GM23338 (cell line): Measurements from ENCODE around the gene SHF. TPM values are rescaled to one million over a fixed set of nuclear protein-coding genes. Genes with fewer than 3 reads are reported as not detected.

Source experiments
- ATAC-seq: fragments of 200-7000 bp; cut with Tn5 transposase; 3 replicates; pipeline ENCODE4 v1.9.1; 2020
- DNase-seq: peaks from one replicate; pipeline ENCODE4 v3.0.0-alpha.2; 2015; ENCODE audit warnings: low spot score
- H2AFZ ChIP-seq: fragments of 200-600 bp; sonication (generic); 2 replicates; pipeline ENCODE4 v1.8.0; 2016; ENCODE audit warnings: antibody characterized with exemption, mild to moderate bottlenecking, moderate library complexity
- H3F3A ChIP-seq: fragments of 200-600 bp; sonication (generic); replicated peaks from 2 replicates; pipeline ENCODE4 v1.8.0; 2017; ENCODE audit warnings: antibody characterized with exemption, mixed run types, low read depth
- H3K27ac ChIP-seq: fragments of 200-600 bp; sonication (generic); 2 replicates; pipeline ENCODE4 v1.6.1; 2016; ENCODE audit warnings: low read depth
- H3K27me3 ChIP-seq: fragments of 200-600 bp; sonication (generic); 2 replicates; pipeline ENCODE4 v1.8.0; 2016; ENCODE audit warnings: mild to moderate bottlenecking, mixed run types, moderate library complexity; ENCODE audit not compliant: insufficient read depth
- H3K36me3 ChIP-seq: fragments of 200-600 bp; sonication (generic); 2 replicates; pipeline ENCODE4 v1.8.0; 2016; ENCODE audit warnings: mild to moderate bottlenecking; ENCODE audit not compliant: insufficient read depth
- H3K4me1 ChIP-seq: fragments of 200-600 bp; sonication (generic); 2 replicates; pipeline ENCODE4 v1.8.0; 2016; ENCODE audit warnings: mild to moderate bottlenecking, moderate library complexity; ENCODE audit not compliant: insufficient read depth
- H3K4me2 ChIP-seq: fragments of 200-600 bp; sonication (generic); 2 replicates; pipeline ENCODE4 v1.7.1; 2017; ENCODE audit warnings: mixed run types
- H3K4me3 ChIP-seq: fragments of 200-600 bp; sonication (generic); 2 replicates; pipeline ENCODE4 v1.6.1; 2016; ENCODE audit warnings: mixed run types
- H3K79me2 ChIP-seq: fragments of 200-600 bp; sonication (generic); replicated peaks from 2 replicates; pipeline ENCODE4 v1.8.0; 2017; ENCODE audit warnings: mild to moderate bottlenecking; ENCODE audit not compliant: insufficient read depth
- H3K9me2 ChIP-seq: fragments of 200-600 bp; sonication (generic); 2 replicates; pipeline ENCODE4 v1.8.0; 2017; ENCODE audit not compliant: insufficient read depth
- H4K20me1 ChIP-seq: fragments of 200-600 bp; sonication (generic); replicated peaks from 2 replicates; pipeline ENCODE4 v1.8.0; 2017; ENCODE audit warnings: mild to moderate bottlenecking; ENCODE audit not compliant: insufficient read depth
- H3K27ac Mint-ChIP-seq: 2 replicates; pipeline ENCODE4 v1.8.0; 2020; ENCODE audit warnings: inconsistent platforms, mild to moderate bottlenecking, moderate library complexity, mixed read lengths
- H3K27me3 Mint-ChIP-seq: 3 replicates; pipeline ENCODE4 v1.8.0; 2022; ENCODE audit warnings: low read depth, mild to moderate bottlenecking, moderate library complexity, mixed read lengths, inconsistent platforms; ENCODE audit not compliant: insufficient read depth, poor library complexity
- H3K36me3 Mint-ChIP-seq: 3 replicates; pipeline ENCODE4 v1.8.0; 2021; ENCODE audit warnings: low read depth, mild to moderate bottlenecking, inconsistent platforms, moderate library complexity, mixed read lengths
- H3K4me1 Mint-ChIP-seq: 3 replicates; pipeline ENCODE4 v1.8.0; 2020; ENCODE audit warnings: mild to moderate bottlenecking, inconsistent platforms, mixed read lengths
- H3K4me3 Mint-ChIP-seq: 3 replicates; pipeline ENCODE4 v1.8.0; 2021; ENCODE audit warnings: moderate library complexity, mild to moderate bottlenecking, inconsistent platforms, mixed read lengths
- H3K9me3 Mint-ChIP-seq: 3 replicates; pipeline ENCODE4 v1.8.0; 2020; ENCODE audit warnings: moderate library complexity, mild to moderate bottlenecking, inconsistent platforms, mixed read lengths
- CTCF ChIP-seq, 2 experiments: fragments of 200-600 bp in 1 of 2; sonication (generic) in 1 of 2; conservative IDR thresholded peaks; 2 replicates each; pipeline versions ENCODE4 v1.5.1 to v1.6.1; 2016 to 2017; ENCODE audit warnings: antibody characterized with exemption in 2 of 2, low read depth in 2 of 2, mild to moderate bottlenecking in 2 of 2, moderate library complexity in 1 of 2
- EZH2 ChIP-seq: fragments of 200-600 bp; sonication (generic); IDR thresholded peaks from one replicate; pipeline ENCODE4 v1.8.0; 2017; ENCODE audit warnings: antibody characterized with exemption, mild to moderate bottlenecking, low read depth; ENCODE audit not compliant: unreplicated experiment
- EZH2phosphoT487 ChIP-seq: fragments of 200-600 bp; sonication (generic); IDR thresholded peaks from one replicate; pipeline ENCODE4 v1.8.1; 2018; ENCODE audit warnings: antibody characterized with exemption; ENCODE audit not compliant: unreplicated experiment
- NANOG ChIP-seq: IDR thresholded peaks from 2 replicates; pipeline ENCODE4 v1.6.1; 2016; ENCODE audit warnings: antibody characterized with exemption, borderline replicate concordance
- POLR2AphosphoS5 ChIP-seq: IDR thresholded peaks from 2 replicates; pipeline ENCODE4 v1.6.1; 2016; ENCODE audit warnings: antibody characterized with exemption, low read depth
- ZNF114 ChIP-seq: fragments of 250-450 bp; sonication (Bioruptor Pico); IDR thresholded peaks from 2 replicates; pipeline ENCODE4 v1.5.0; 2020; ENCODE audit warnings: mild to moderate bottlenecking, moderate library complexity
- polyA plus RNA-seq: library from polyadenylated mRNA; unstranded; fragments of >200 nt; fragmentation: Nextera tagmentation; extraction: Ambion mirVana; gene quantifications from 2 replicates; pipeline ENCODE4 v1.2.1, GENCODE V29; 2016
- total RNA-seq: library from RNA; depleted of rRNA; stranded (reverse); fragments of >200 nt; shearing (Covaris generic); gene quantifications from 2 replicates; pipeline ENCODE4 v1.2.3, GENCODE V29; 2014
- TF ChIP-seq, protein P1 (sequence below): IDR thresholded peaks from one replicate; pipeline ENCODE4 v1.6.1; 2018; ENCODE audit warnings: antibody characterized with exemption; ENCODE audit not compliant: unreplicated experiment

SHF gene
- total and polyA plus RNA-seq, 2 experiments from 2014 or later = 5.8 to 15.6 TPM

DNA sequence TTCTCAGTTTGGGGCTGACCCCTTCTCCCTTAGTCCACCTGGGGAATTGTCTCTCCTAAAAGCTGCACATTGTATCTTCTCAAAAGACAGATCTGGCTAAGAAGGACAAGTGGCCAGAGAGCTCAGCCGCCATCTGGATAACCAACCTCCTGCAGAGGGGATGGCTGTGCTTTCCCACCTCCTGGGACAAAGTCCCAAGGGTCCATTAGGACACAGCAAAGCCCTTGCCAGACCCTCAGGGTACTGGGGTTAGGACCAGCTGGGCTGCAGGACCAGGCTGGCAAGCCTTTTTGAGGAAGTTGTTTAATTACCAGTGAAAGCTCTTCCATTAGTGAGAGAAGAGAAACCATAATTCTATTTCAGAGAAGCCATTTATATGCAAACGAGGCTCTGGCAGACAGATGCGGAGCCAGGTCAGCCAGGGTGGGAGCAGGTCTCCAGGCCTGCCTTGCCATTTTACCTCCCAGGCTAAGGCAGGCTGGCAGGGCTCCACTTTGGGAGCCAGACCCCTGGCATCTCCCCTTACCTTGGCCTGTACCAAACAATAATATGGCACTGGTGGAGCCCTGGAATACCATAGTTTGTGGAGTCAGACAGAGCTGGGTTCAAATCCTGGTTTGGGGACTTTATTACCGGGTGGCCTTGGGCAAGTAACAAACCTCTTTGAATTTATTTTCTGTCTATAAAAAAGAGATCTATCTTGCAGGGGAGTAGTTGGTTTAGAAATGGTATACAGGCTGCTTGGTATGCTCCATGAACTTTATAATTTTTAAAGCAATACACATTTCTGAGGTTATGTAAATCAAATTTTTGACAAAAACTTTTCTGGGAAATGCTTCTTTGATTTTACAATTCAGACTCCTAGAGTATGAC is 17.9 kb downstream of the SHF start:
- Histone ChIP-seq H3K4me1 (peaks cover 31% of the 10 kb centered on the region), H3K36me3 (no peaks in the 10 kb centered on the region; the same call in 1 of the 2 replicates), H3K4me2 (peak overlapping the region; percentile 71), H3F3A (no peaks in the 10 kb centered on the region; the same call in 1 of the 2 replicates), H2AFZ (no peak overlapping the region), H3K4me3 (peak overlapping the region; percentile 35), H3K27ac (peak overlapping the region; percentile 81), H4K20me1 (no peaks in the 10 kb centered on the region), H3K9me2 (no peaks in the 10 kb centered on the region), H3K79me2 (no peaks in the 10 kb centered on the region), H3K27me3 (no peaks in the 10 kb centered on the region)
- no peak overlapping the region; the same call in 2 of the 3 replicates for H3K4me3 Mint-ChIP-seq
- no peaks in the 10 kb centered on the region; the same call in 2 of the 3 replicates for H3K9me3 Mint-ChIP-seq
- DNase-seq = peak; percentile 47
- peaks cover 12% of the 10 kb centered on the region for H3K27me3 Mint-ChIP-seq
- peaks cover 27% of the 10 kb centered on the region for H3K36me3 Mint-ChIP-seq
- TF ChIP-seq EZH2 (no peak), EZH2phosphoT487 (no peak), POLR2AphosphoS5 (no peak), ZNF114 (CRISPR knock-in tag) (no peak), NANOG (0 out of 2 replicates have a peak, but pooled peaks have one; percentile 21), CTCF (conservative IDR thresholded peaks at IDR 0.05; ENCODE audit: low read depth in 2 of 2) (no peak)
- TF ChIP-seq, protein P1, sequence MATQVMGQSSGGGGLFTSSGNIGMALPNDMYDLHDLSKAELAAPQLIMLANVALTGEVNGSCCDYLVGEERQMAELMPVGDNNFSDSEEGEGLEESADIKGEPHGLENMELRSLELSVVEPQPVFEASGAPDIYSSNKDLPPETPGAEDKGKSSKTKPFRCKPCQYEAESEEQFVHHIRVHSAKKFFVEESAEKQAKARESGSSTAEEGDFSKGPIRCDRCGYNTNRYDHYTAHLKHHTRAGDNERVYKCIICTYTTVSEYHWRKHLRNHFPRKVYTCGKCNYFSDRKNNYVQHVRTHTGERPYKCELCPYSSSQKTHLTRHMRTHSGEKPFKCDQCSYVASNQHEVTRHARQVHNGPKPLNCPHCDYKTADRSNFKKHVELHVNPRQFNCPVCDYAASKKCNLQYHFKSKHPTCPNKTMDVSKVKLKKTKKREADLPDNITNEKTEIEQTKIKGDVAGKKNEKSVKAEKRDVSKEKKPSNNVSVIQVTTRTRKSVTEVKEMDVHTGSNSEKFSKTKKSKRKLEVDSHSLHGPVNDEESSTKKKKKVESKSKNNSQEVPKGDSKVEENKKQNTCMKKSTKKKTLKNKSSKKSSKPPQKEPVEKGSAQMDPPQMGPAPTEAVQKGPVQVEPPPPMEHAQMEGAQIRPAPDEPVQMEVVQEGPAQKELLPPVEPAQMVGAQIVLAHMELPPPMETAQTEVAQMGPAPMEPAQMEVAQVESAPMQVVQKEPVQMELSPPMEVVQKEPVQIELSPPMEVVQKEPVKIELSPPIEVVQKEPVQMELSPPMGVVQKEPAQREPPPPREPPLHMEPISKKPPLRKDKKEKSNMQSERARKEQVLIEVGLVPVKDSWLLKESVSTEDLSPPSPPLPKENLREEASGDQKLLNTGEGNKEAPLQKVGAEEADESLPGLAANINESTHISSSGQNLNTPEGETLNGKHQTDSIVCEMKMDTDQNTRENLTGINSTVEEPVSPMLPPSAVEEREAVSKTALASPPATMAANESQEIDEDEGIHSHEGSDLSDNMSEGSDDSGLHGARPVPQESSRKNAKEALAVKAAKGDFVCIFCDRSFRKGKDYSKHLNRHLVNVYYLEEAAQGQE = no peak
- peak overlapping the region; percentile 28; the same call in 1 of the 2 replicates for H3K27ac Mint-ChIP-seq
- peaks cover 39% of the 10 kb centered on the region for H3K4me1 Mint-ChIP-seq
- ATAC-seq = peak; percentile 4; the same call in 1 of the 3 replicates
